HG03135 (cell line): Measurements from ENCODE around the gene PIAS1.
"Not testable (repeated sequence)": the region's sequence is repeated elsewhere in the genome, so short reads cannot be mapped to it uniquely, and the experiment has no call there.

Experiments used
- ATAC-seq: cut with Tn5 transposase; IDR thresholded peaks from one replicate; pipeline ENCODE4 v1.9.1; 2021; ENCODE audit warnings: mild to moderate bottlenecking, moderate library complexity; ENCODE audit not compliant: unreplicated experiment

The PIAS1 gene

DNA sequence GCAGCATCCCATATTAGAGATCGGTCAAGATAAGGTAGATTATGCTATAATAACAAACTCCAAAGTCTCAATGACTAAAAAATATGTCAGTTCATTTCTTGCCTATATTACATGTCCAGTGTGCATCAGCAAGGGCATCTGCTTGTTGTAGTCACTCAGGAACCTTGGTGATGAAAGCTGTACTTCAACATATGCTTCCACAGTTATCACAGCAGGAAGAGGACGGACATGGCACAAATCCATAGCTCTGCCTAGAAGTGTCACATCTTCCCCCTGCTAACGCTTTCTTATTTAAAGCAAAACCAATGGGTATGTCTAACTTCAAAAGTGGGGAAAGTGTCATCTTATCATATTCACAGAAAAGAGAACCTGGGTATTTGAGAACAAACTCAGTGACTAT lies 20.0 kb upstream of the PIAS1 start:
- ATAC-seq, result no peak

DNA sequence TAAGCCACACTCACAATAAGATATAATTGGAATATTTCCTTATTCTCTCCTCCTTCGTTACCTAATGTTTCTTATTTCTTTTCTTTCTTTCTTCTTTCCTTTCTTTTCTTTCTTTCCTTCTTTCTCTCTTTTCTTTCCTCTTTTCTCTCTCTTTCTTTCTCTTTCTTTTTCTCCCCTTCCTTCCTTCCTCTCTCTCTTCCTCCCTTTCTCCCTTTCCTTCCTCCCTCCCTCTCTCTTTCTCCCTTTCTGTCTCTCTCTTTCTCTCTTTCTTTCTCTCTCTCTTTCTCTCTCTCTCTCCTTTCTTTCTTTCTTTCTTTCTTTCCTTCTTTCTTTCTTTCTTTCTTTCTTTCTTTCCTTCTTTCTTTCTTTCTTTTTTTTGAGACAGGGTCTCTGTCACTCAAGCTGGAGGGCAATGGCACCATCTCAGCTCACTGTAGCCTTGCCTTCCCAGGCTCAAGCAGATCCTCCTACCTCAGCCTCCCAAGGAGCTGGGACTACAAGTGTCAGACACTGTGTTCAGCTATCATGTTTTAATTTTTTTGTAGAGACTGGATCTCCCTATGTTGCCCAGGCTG lies 19.3 kb upstream of the PIAS1 start:
- ATAC-seq, result no peak

DNA sequence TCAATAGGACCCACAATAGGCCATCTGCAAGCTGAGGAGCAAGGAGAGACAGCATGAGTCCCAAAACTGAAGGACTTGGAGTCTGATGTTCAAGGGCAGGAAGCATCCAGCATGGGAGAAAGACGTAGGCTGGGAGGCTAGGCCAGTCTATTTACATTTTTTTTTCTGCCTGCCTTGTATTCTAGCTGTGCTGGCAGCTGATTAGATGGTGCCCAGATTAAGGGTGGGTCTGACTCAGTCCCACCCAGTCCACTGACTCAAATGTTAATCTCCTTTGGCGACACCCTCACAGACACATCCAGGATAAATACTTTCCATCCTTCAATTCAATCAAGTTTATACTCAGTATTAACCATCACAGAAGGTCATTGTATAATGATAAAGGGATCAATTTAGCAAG lies 15.9 kb upstream of the PIAS1 start:
- no peak for ATAC-seq

DNA sequence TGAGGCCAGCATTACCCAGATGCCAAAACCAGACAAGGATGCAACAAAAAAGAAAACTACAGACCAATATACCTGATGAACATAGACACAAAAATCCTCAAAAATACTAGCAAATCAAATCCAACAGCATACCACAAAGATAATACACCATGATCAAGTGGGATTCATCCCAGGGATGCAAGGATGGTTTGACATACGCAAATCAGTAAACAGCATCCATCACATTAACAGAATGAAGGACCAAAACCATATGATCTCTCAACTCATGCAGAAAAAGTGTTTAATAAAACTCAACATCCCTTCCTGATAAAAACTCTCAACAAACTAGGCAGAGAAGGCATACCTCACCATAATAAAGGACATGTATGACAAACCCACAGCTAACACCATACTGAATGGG lies 14.0 kb upstream of the PIAS1 start:
- no peak for ATAC-seq

DNA sequence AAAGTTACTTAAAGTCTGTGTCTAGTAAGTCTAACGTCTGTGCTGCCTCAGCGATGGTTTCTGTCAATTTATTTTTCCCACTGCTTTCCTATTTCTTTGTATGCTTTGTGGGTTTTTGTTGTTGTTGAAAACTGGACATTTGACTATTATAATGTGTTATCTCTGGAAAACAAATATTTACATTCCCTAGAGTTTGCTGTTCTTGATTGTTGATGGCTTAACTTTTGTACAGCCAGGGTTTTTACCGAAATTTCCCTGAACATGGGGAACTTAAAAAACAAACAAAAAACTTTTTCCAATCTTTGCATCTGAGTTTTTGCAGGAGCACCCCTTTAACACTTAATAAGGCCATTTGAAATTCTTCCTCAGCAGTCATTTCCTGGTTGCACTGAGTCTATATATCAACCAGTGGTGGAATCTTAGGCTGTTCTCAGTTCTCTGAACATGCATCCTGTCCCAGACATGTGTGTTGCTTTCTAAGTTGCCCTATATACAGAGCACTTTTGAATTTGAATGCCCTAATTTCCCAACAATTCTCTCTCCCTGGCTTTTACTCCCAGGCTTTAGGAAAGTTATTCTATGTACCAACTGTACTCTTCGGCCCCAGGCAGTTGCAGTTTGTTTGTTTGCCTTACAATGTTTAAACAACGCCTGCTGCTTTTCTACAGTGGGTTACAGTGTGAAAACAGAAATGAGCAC lies 11.8 kb upstream of the PIAS1 start:
- ATAC-seq, result no peak

DNA sequence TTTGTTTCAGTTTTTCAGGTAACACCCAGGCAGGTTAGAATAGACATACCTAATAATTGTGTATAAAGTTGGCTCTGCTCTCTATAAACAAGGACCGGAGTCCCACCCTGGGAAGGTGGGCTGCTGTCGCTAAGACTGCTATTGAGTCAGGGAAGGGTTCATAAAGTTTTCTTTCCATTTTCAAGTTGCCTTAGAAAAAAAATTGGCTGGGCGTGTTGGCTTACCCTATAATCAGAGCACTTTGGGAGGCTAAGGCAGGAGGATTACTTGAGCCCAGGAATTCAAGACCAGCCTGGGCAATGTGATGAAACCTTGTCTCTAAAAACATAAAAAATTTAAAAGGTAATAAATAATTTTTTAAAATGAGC lies 11.3 kb upstream of the PIAS1 start:
- no peak for ATAC-seq

DNA sequence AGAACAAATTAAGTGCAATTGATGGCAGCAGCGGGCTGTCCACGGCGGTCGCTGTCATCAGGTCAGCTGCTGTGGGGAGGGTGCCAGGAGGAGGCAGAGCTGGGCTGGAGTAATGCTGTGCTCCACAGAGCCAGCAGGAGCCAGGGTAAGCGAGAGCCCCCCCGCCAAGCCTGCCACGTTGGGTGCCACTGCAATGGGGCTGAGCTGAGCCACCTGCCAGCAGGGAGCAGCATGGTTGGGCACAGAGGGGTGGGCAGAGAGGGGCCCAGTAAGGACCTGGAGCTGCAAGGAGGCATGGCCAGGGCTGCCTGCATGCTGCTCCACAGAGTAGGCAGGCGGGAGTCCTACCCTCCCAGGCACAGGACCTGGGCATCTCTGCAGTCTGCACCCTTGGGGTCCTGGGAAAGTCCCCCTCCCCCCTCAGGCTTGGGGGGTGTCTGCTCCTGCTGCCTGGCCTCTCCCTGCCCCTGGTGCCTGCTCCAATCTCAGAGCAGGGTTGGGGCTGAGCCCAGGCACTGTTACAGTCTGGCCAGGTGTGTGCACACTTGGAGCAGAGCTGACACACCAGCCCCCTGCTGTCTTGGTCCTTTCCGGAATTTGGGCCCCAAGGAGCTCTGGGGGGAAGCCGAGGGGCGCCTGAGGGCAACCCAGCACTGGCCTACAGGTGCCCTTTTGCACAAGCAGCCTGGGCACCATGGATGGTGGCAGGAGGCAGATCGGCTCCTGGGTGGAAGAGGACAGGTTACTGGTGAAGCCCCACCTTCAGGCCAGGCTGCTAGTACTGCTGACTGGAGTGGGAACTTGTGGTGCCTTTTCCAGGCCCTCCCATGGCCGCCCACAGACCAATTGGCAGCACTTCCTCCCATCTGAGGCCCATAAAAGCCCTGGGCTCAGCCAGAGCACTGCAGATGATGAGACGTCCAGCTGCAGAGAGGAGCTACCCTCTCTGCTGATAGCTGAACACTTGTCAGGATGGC lies 8.5 kb upstream of the PIAS1 start:
- ATAC-seq, result no peak

DNA sequence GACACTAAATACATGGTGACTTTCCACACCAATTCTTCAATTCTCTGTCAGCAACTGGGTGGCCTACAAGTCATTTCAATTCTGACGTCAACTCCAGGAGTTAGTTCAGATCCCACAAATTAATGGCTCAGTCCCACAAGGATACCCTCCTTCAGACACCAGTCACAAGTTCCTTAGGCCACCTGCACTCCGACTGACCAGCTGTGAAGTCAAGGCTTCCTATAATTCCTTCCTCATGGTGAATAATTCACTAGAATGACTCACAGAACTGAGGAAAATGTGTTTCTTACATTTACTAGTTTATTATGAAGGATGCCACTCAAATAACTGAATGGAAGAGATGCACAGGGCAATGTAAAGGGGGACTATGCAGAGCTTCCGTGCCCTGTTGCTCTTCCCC lies 6.3 kb upstream of the PIAS1 start:
- ATAC-seq, result no peak

DNA sequence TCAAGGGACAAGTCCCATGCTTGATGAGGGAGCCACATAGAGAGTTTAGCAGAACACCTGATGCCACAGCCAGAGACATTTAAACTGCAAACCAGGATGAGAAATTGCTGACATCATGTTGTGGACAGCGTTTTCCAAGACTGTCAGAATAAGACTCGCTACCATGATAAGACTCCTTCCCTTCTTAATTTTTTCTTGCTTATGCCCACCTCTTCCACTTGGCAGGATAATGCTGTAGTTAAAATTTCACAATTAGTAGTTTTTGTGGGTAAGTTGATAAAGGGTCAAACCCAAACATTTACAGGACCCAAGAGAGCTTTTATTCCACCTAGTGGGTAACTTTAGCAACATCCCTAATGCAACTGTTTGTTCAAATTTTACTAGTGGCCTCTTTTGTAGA lies 3.0 kb upstream of the PIAS1 start:
- ATAC-seq, result no peak

DNA sequence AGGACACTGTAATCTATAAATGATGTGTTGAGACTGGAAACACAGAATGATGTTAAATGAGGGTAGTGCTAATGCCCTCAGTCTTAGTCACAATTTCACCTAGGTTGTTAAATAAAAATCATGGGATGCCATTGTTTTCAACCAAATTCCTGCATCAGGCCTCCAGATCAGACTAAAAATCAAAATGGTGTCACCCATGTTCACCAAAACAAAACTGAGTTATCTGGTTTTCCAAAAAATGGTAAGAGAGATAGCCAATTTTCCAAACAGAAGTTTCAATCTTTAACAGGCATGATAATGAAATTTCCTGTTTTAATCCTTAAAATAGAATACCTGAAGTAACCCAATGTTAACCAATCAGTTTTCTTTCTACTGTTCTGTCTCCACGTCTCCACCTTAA lies 2.2 kb upstream of the PIAS1 start:
- no peak for ATAC-seq

DNA sequence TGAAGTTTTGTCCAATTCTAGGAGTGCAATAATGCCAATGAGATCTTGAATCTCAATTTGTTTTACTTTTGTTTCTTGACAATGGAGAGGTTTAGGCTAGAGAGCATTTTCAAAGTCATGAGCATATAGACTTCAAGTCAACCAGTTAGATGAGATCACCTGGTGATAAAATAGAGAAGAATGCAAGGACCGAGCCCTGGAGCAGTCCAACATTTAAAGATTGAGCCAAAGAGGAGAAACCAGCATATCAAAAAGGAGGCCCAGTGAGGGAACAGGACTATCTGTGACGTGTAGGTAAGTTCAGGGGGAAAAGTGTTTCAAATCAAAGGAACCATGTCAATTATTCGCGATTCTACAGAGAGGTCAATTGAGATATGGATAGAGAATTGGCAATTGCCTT lies 1.7 kb upstream of the PIAS1 start:
- no peak for ATAC-seq

DNA sequence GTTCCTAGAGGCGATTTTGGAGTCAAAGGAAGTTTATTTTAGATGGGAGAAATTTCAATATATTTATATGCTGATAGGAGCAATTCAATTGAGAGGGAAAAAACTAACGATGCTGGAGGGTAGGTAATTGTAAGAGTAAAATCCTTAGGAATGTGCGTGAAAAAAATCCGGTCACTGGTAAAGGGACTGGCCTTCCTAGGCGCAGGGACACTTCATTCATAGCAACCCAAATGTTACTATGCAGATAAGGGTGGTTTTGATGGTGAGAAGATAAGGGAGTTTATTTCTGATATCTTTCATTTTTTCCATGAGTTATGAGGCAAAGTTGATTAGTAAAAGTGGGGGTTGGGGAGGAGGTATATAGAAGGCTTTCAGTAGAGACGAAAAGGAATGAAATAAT lies 1.1 kb upstream of the PIAS1 start:
- no peak for ATAC-seq

DNA sequence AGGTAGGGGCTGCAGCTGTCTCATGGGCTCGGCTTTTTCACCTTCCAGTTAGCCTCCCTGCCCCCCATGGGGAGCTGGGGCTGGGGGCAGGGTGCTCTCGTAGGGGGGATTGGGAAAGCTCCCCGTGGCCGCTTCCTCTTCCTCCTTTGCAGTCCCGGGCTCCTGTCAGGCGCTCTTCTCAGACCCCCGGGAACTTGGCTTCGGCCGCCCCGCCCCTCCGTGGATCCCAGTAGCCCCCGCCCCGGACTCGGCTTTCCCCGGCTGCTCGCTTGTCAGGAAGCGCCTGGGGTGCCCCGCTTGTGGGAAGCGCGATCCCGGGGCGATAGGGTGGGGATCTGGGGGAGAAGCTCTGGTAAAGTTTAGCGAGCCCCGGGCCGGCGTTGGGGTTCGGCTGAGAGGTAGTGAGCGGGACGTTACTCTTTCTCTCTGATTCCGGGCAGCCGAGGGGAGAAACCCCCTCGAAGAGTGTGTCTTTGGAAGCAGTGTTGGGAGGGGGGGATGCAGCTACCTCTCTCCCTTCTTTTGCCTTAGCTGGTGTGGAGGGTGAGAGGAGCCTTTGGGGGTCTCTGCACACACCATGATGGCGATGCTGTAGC lies 611 bp downstream of the PIAS1 start:
- peak; percentile 25 for ATAC-seq

DNA sequence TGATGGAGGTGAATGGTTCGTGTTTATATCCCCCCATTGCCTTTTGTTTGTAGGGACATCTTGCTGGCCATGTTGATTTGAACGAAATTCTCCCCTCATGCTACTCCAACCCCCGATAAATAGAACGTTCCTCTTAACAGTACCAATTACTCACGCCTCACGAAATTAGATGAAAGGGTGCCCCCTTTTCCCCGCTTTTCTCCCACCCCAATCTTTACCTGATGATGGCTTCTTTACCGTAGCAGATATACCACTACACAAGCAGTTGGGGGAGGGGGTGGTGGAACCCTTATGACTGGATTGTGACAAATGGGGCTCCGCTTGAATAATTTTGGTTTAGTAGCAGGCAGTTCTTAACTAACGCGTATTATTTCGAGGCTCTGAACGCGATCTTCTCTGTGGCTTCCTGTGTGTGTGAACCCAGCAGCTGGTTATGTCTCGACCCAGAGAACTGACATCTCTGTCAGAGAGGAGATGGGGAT lies 1.1 kb downstream of the PIAS1 start:
- ATAC-seq, result peak; percentile 42

DNA sequence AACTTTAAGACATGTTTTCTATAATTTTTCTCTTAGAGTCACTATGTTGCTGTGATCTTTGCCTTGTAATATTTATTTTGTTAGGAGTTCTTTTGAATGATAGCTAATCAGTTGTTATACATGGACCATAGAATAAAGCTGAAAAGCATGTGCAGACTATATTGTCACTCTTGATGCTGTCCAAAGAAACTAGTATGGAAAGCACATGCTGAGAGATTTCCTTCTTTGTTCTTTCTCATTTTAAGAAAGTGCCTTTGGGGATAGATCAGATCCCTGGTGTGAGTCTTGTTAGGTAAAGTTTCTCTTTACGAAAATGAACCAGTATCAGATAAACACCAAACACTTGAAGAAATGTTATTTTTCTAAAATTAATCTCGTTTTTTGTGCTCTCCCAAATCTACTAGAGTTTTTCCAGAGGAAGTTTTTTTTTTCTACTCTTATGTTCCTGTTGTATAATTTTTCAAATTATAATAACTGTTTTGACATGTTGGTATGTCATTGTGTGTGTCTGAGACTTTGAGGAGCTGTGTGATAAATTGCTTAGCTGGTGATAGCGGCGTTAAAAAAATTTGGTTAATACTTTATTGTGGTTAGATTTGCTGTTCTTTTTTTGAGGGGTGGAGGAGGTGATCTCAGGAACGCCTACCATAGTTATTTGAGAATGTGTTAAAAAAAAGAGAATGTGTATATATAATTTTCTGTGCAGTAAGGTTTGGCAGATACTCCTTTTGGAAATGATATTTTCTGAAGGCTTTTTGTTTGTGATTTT lies 2.2 kb downstream of the PIAS1 start:
- ATAC-seq, result no peak

DNA sequence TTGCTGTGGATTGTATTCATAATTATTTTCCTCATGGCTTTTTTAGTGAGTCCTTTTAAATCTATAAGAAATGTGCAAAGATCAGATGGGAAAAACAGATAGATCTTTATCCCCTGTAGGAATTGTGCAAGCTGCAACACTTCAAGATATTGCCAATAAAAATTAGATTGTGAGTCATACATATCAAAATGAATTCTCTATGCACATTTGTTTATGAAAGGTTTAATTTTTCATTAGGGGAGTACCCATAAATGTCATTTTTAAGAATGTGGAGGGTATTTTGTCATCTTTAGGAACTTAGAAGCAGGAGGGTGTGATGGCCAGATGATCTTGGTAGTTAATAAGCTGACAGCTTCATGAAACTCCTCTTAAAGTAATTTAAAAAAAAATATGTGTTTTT lies 2.9 kb downstream of the PIAS1 start:
- ATAC-seq, result no peak

DNA sequence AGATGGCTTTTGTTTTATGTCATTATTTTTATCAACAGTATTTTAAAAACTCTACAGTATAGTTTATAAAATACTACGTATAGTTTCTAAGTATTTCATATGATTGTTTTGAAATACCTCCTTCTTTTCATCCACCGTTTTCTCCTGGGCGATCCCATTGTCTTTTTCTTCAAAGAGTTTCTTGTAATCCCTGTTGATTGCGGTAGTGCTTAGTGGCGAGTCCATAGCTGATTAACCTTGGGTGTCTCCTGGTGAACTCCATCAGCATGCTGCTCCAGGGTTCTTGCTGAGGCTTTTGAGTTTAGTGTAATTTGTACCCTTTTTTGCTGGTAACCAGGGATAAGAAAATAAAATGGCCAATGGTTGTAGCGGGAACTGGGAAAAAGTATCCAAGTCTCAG lies 3.6 kb downstream of the PIAS1 start:
- ATAC-seq, result no peak

DNA sequence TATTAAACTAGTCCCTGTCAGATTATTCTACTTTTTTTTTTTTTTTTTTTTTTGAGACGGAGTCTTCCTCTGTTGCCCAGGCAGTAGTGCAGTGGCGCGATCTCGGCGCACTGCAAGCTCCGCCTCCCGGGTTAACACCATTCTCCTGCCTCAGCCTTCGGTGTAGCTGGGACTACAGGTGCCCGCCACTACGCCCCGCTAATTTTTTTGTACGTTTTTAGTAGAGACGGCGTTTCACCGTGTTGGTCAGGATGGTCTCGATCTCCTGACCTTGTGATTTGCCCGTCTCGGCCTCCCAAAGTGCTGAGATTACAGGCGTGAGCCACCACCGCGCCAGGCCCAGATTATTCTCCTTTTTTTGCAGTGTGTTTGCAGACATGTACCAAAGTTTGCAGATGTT lies 4.9 kb downstream of the PIAS1 start:
- not testable (repeated sequence) for ATAC-seq

DNA sequence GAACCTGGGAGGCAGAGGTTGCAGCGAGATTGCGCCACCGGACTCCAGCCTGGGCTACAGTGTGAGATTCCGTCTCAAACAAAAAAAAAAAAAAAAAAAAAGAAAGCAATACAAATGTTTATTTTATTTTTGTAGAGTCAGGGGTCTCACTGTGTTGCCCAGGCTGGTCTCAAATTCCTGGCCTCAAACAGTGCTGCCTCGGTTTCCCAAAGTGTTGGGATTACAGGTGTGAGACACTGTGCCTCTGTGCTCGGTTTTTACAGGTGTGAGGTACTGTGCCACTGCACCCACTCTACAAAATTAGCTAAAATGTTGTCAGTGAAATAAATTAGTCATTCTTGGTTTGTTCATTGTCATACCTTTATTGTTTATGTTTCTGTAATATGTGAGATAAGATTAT lies 5.5 kb downstream of the PIAS1 start:
- no peak for ATAC-seq

DNA sequence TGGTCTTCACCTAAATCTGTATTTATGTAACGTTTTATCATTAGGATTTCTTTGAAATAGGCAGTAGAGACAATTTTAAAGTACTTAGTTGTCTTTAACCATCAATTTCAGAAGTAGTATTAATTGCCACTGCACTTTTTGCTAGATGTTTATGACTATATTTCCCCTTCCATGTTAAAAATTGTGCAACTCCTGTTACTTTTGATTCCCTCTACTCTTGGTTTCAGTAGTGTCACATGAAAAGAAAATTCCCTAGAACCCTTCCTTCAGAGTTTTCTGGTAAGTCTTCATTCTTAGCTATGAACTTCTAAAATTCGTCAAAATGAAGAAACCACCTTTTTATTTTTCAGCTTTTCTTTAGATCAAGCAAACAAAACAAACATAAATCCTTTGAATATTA lies 7.1 kb downstream of the PIAS1 start:
- ATAC-seq, result no peak

DNA sequence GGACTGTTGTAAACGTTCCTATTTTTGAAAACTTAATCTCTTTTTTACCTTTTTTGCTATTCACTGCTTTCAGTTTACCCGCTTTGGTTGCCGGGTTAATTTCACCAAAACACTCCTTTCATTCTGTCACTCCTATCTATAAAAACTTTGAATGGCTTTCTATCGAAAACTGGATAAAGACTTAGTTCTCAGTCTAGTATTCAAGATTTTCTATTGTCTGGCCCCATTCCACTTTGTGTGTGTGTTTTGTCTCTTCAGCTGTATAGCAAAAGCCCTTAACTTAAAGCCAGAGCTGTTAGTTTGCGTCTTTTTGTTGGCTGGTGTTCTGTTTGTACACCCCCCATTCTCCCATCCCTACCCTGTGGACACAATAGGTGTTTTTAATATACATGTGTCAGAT lies 7.5 kb downstream of the PIAS1 start:
- no peak for ATAC-seq
